CD14-positive monocyte (primary cell): ENCODE data around the gene LHFPL3. TPM values are rescaled to one million over a fixed set of nuclear protein-coding genes. Genes with fewer than 3 reads are reported as not detected.

ENCODE experiments used
- DNase-seq, 3 donors: peaks; one replicate each; pipeline ENCODE4 v3.0.0-alpha.2; 2011 to 2022
- H2AFZ ChIP-seq: 2 replicates; pipeline ENCODE4 v1.6.0; 2012; ENCODE audit warnings: mild to moderate bottlenecking, low read depth, low read length, inconsistent platforms; ENCODE audit not compliant: insufficient read depth, poor library complexity, severe bottlenecking
- H3K27ac ChIP-seq, 2 donors: 1 replicate in 1 of 2; 2 replicates in 1 of 2; pipeline ENCODE4 v1.5.1; 2012 to 2013; ENCODE audit warnings: low read length in 2 of 2, control low read depth in 1 of 2, inconsistent platforms in 1 of 2, low read depth in 1 of 2, mild to moderate bottlenecking in 1 of 2
- H3K27me3 ChIP-seq, 2 donors: one replicate each; pipeline versions ENCODE4 v1.6.0 to v1.6.1; 2011 to 2013; ENCODE audit warnings: low read length in 2 of 2; ENCODE audit not compliant: control insufficient read depth in 2 of 2, insufficient read depth in 2 of 2
- H3K36me3 ChIP-seq, 2 donors: replicated peaks in 1 of 2; 1 replicate in 1 of 2; 2 replicates in 1 of 2; pipeline versions ENCODE4 v1.5.1 to v1.6.1; 2012 to 2013; ENCODE audit warnings: low read length in 2 of 2, control low read depth in 1 of 2, inconsistent platforms in 1 of 2, mild to moderate bottlenecking in 1 of 2; ENCODE audit not compliant: insufficient read depth in 2 of 2, control insufficient read depth in 1 of 2
- H3K4me1 ChIP-seq, 2 donors: 1 replicate in 1 of 2; 2 replicates in 1 of 2; pipeline versions ENCODE4 v1.5.1 to v1.6.1; 2012 to 2013; ENCODE audit warnings: low read length in 2 of 2, control low read depth in 1 of 2, inconsistent platforms in 1 of 2, mild to moderate bottlenecking in 1 of 2, moderate library complexity in 1 of 2; ENCODE audit not compliant: insufficient read depth in 2 of 2, control insufficient read depth in 1 of 2
- H3K4me2 ChIP-seq: replicated peaks from 2 replicates; pipeline ENCODE3; 2012; ENCODE audit warnings: low read length, moderate library complexity, mild to moderate bottlenecking; ENCODE audit not compliant: poor library complexity, severe bottlenecking; ENCODE audit errors: extremely low read depth
- H3K4me3 ChIP-seq, 3 experiments: fragments of 200-600 bp in 1 of 3; sonication (generic) in 1 of 3; replicated peaks in 1 of 3; 1 replicate in 2 of 3; 2 replicates in 1 of 3; pipeline ENCODE4 v1.5.1; 2011 to 2013; ENCODE audit warnings: low read length in 3 of 3, mild to moderate bottlenecking in 3 of 3, control low read depth in 2 of 3, low read depth in 2 of 3, inconsistent platforms in 1 of 3, moderate library complexity in 1 of 3
- H3K79me2 ChIP-seq: 2 replicates; pipeline ENCODE4 v1.6.0; 2012; ENCODE audit warnings: mild to moderate bottlenecking, control low read depth, inconsistent platforms, low read length, moderate library complexity; ENCODE audit not compliant: insufficient read depth
- H3K9ac ChIP-seq: 2 replicates; pipeline ENCODE4 v1.6.0; 2017; ENCODE audit warnings: low read length, mild to moderate bottlenecking; ENCODE audit not compliant: insufficient read depth, poor library complexity, severe bottlenecking
- H3K9me3 ChIP-seq, 2 donors: replicated peaks in 1 of 2; 1 replicate in 1 of 2; 2 replicates in 1 of 2; pipeline versions ENCODE4 v1.5.1 to v1.6.1; 2012 to 2013; ENCODE audit warnings: low read length in 2 of 2, control low read depth in 1 of 2; ENCODE audit not compliant: control insufficient read depth in 1 of 2, insufficient read depth in 1 of 2
- H4K20me1 ChIP-seq: 2 replicates; pipeline ENCODE4 v1.6.0; 2012; ENCODE audit warnings: mild to moderate bottlenecking, low read length, control low read depth, moderate library complexity; ENCODE audit not compliant: insufficient read depth
- H3K27ac Mint-ChIP-seq, 7 donors: one replicate each; pipeline ENCODE4 v1.8.0; 2020; ENCODE audit warnings: mild to moderate bottlenecking in 7 of 7, mixed read lengths in 7 of 7, moderate library complexity in 6 of 7, inconsistent platforms in 2 of 7
- H3K27me3 Mint-ChIP-seq, 3 donors: one replicate each; pipeline ENCODE4 v1.8.0; 2021 to 2022; ENCODE audit warnings: low read depth in 3 of 3, mild to moderate bottlenecking in 3 of 3, mixed read lengths in 3 of 3, moderate library complexity in 3 of 3, inconsistent platforms in 1 of 3
- H3K36me3 Mint-ChIP-seq, 2 donors: one replicate each; pipeline ENCODE4 v1.8.0; 2020; ENCODE audit warnings: mixed read lengths in 2 of 2, inconsistent platforms in 1 of 2, mild to moderate bottlenecking in 1 of 2
- H3K4me1 Mint-ChIP-seq: one replicate; pipeline ENCODE4 v1.8.0; 2020; ENCODE audit warnings: mild to moderate bottlenecking, mixed read lengths
- H3K4me3 Mint-ChIP-seq, 2 donors: one replicate each; pipeline ENCODE4 v1.8.0; 2020; ENCODE audit warnings: mild to moderate bottlenecking in 2 of 2, mixed read lengths in 2 of 2, moderate library complexity in 1 of 2
- H3K9me3 Mint-ChIP-seq, 7 donors: one replicate each; pipeline ENCODE4 v1.8.0; 2020 to 2022; ENCODE audit warnings: mixed read lengths in 7 of 7, mild to moderate bottlenecking in 6 of 7, moderate library complexity in 6 of 7, inconsistent platforms in 2 of 7
- CTCF ChIP-seq: fragments of 200-600 bp; IDR thresholded peaks from one replicate; pipeline ENCODE4 v1.8.0; 2022; ENCODE audit warnings: antibody characterized with exemption, mild to moderate bottlenecking
- WGBS: methylation state at CpG from one replicate; pipeline ENCODE4 v1.1.5; 2013; ENCODE audit warnings: missing lambda C conversion rate; ENCODE audit not compliant: insufficient coverage; 5-methylcytosine and 5-hydroxymethylcytosine counted together
- intact Hi-C, 2 donors: fragments of 100-400 bp; cut with micrococcal nuclease; formaldehyde crosslinking; loops; one replicate each; pipeline versions ENCODE4 v1.15.0 to v1.15.1; 2023
- polyA plus RNA-seq, 3 donors: library from polyadenylated mRNA; depleted of rRNA in 1 of 3; unstranded in 2 of 3; stranded (reverse) in 1 of 3; fragments of 300-500 nt in 2 of 3; fragments of >200 nt in 1 of 3; fragmentation: Illumina TruSeq in 2 of 3; gene quantifications; 1 replicate in 2 of 3; 2 replicates in 1 of 3; pipeline ENCODE4 v1.2.3, GENCODE V29; 2012 to 2021

LHFPL3 gene
- polyA plus RNA-seq, 3 donors = not detected

DNA sequence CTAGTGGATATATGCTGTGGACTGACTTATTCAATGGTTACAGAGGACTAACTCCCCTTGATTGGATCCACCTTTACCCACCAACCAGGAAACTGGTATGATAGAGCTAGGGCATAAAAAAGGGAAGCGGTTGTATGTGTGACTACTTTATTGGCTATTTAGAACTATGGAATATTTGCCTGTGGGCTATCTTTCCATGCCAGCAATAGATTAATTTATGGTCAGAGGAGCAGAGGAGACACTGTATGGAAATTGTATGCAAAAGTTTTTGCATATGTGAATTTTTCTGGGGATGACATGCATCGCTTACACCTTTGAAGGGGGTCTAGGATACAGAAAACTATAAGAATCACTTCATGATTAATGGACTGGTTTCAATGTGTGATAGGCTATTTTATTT is 105.7 kb downstream of the LHFPL3 start:
- intact Hi-C loops = no loop called here
- no peak overlapping the region for H3K4me2 ChIP-seq
- no CpG with 5 or more reads among the region's 2 CpGs for WGBS

GRCh38 chr7:104442481-104442880 is 114.1 kb downstream of the LHFPL3 start:
- Mint-ChIP-seq H3K27me3 (no peaks in the 10 kb centered on the region), H3K4me3 (no peak overlapping the region), H3K9me3 (peaks cover 0 to 11% (median 0%) of the 10 kb centered on the region in 7 donors), H3K4me1 (no peaks in the 10 kb centered on the region), H3K27ac (no peak overlapping the region), H3K36me3 (no peaks in the 10 kb centered on the region)
- Histone ChIP-seq H3K9me3 (no peaks in the 10 kb centered on the region), H3K4me2 (no peak overlapping the region), H3K4me3 (no peak overlapping the region), H3K27ac (no peak overlapping the region), H3K9ac (no peak overlapping the region), H2AFZ (no peak overlapping the region), H3K4me1 (no peaks in the 10 kb centered on the region), H3K27me3 (no peaks in the 10 kb centered on the region), H4K20me1 (no peaks in the 10 kb centered on the region), H3K79me2 (no peaks in the 10 kb centered on the region), H3K36me3 (no peaks in the 10 kb centered on the region)
- no CpG with 5 or more reads among the region's 1 CpG for WGBS
- no peak for TF ChIP-seq CTCF
- intact Hi-C loops = no loop called here
- DNase-seq = no peak

More for the DNA sequence above, 105.7 kb downstream of the LHFPL3 start:
- H3K9ac ChIP-seq = no peak overlapping the region
- H3K27me3 ChIP-seq = no peaks in the 10 kb centered on the region
- H3K27me3 Mint-ChIP-seq = peaks cover 0 to 3% (median 0%) of the 10 kb centered on the region in 3 donors
- DNase-seq = no peak
- H2AFZ ChIP-seq = no peak overlapping the region
- H3K9me3 Mint-ChIP-seq = peaks cover 0 to 5% (median 0%) of the 10 kb centered on the region in 7 donors
- no peaks in the 10 kb centered on the region for H3K4me1 ChIP-seq
- H3K4me3 Mint-ChIP-seq = no peak overlapping the region
- H3K79me2 ChIP-seq = no peaks in the 10 kb centered on the region
- no peak for TF ChIP-seq CTCF
- no peaks in the 10 kb centered on the region for H3K36me3 ChIP-seq
- H3K4me3 ChIP-seq = no peak overlapping the region
- H3K4me1 Mint-ChIP-seq = no peaks in the 10 kb centered on the region
- H3K36me3 Mint-ChIP-seq = no peaks in the 10 kb centered on the region
- no peak overlapping the region for H3K27ac Mint-ChIP-seq
- no peak overlapping the region for H3K27ac ChIP-seq
- no peaks in the 10 kb centered on the region for H3K9me3 ChIP-seq
- no peaks in the 10 kb centered on the region for H4K20me1 ChIP-seq
